ENCODE results near the gene SLC25A10. TPM values are rescaled to one million over a fixed set of nuclear protein-coding genes. Genes with fewer than 3 reads are reported as not detected.

The SLC25A10 gene
- polyA plus RNA-seq (2014; cell fraction: cytosol; rRNA removed): 93.2 and 115 TPM in 2 replicates
- polyA plus RNA-seq (2014; cell fraction: nucleus; rRNA removed): 72.5 and 115 TPM in 2 replicates

- peak; percentile 80 for DNase-seq (ENCODE audit: low spot score)
Observed at GRCh38 chr17:81711814-81712467, at the start of gene SLC25A10. Gene SLC25A10 (plus strand): TSS chr17:81712284. CDS start chr17:81712427, 143 bp downstream.

GRCh38 chr17:81664051-81664470, 48.0 kb upstream of the SLC25A10 start:
- no peak for DNase-seq (ENCODE audit: low spot score)

GRCh38 chr17:81665205-81666091, 46.6 kb upstream of the SLC25A10 start:
- DNase-seq (ENCODE audit: low spot score): no peak

- peak; percentile 73 for DNase-seq (ENCODE audit: low spot score)
Observed at GRCh38 chr17:81666092-81666341, 46.1 kb upstream of the SLC25A10 start.

GRCh38 chr17:81666342-81667191, 45.5 kb upstream of the SLC25A10 start, which contains the start of the genes CCDC137 and OXLD1:
Gene CCDC137 (plus strand): TSS chr17:81666737. CDS start chr17:81666767, 30 bp downstream.
Gene OXLD1 (minus strand): TSS chr17:81666605. CDS start chr17:81666577, 28 bp downstream.
- peak; percentile 97 for DNase-seq (ENCODE audit: low spot score)

GRCh38 chr17:81667754-81668153, 44.3 kb upstream of the SLC25A10 start:
- no peak for DNase-seq (ENCODE audit: low spot score)

- DNase-seq (ENCODE audit: low spot score): no peak
Observed at GRCh38 chr17:81672504-81672903, 39.6 kb upstream of the SLC25A10 start.

- DNase-seq (ENCODE audit: low spot score): no peak
Observed at GRCh38 chr17:81672954-81673353, 39.1 kb upstream of the SLC25A10 start.

- no peak for DNase-seq (ENCODE audit: low spot score)
Observed at GRCh38 chr17:81673561-81674258, 38.4 kb upstream of the SLC25A10 start.

- DNase-seq (ENCODE audit: low spot score): peak; percentile 52
Observed at GRCh38 chr17:81675515-81676221, 36.4 kb upstream of the SLC25A10 start.

- DNase-seq (ENCODE audit: low spot score): no peak
Observed at GRCh38 chr17:81676906-81677305, 35.2 kb upstream of the SLC25A10 start.

GRCh38 chr17:81680150-81680549, 31.9 kb upstream of the SLC25A10 start:
- DNase-seq (ENCODE audit: low spot score): no peak

- DNase-seq (ENCODE audit: low spot score): no peak
Observed at GRCh38 chr17:81681672-81682071, 30.4 kb upstream of the SLC25A10 start.

- DNase-seq (ENCODE audit: low spot score): no peak
Observed at GRCh38 chr17:81682565-81683207, 29.4 kb upstream of the SLC25A10 start.

- DNase-seq (ENCODE audit: low spot score): no peak
Observed at GRCh38 chr17:81683208-81683583, 28.9 kb upstream of the SLC25A10 start.

GRCh38 chr17:81683584-81684441, 28.3 kb upstream of the SLC25A10 start, which contains the start of the genes ARL16 and HGS:
Gene ARL16 (minus strand): TSS chr17:81683797. CDS start chr17:81683753, 44 bp downstream.
Gene HGS (plus strand): TSS chr17:81684011. CDS start chr17:81684067, 56 bp downstream.
- DNase-seq (ENCODE audit: low spot score): peak; percentile 99

- no peak for DNase-seq (ENCODE audit: low spot score)
Observed at GRCh38 chr17:81684442-81684911, 27.6 kb upstream of the SLC25A10 start.

GRCh38 chr17:81685108-81685507, 27.0 kb upstream of the SLC25A10 start:
- no peak for DNase-seq (ENCODE audit: low spot score)

GRCh38 chr17:81686614-81687013, 25.5 kb upstream of the SLC25A10 start:
- DNase-seq (ENCODE audit: low spot score): no peak

Data from SK-N-DZ (cell line).